Measurements from ENCODE around the gene ARMH3. TPM values are rescaled to one million over a fixed set of nuclear protein-coding genes. Genes with fewer than 3 reads are reported as not detected.
A peak's percentile ranks its signal among the peaks of the same experiment; 100 is the strongest.

ARMH3 gene
- total and polyA plus RNA-seq, 10 of the 15 experiments (the other 5 are each of a cell fraction or from before 2014, with no cell fraction given): 13.0 to 33.0 (median 16.4) TPM

DNA sequence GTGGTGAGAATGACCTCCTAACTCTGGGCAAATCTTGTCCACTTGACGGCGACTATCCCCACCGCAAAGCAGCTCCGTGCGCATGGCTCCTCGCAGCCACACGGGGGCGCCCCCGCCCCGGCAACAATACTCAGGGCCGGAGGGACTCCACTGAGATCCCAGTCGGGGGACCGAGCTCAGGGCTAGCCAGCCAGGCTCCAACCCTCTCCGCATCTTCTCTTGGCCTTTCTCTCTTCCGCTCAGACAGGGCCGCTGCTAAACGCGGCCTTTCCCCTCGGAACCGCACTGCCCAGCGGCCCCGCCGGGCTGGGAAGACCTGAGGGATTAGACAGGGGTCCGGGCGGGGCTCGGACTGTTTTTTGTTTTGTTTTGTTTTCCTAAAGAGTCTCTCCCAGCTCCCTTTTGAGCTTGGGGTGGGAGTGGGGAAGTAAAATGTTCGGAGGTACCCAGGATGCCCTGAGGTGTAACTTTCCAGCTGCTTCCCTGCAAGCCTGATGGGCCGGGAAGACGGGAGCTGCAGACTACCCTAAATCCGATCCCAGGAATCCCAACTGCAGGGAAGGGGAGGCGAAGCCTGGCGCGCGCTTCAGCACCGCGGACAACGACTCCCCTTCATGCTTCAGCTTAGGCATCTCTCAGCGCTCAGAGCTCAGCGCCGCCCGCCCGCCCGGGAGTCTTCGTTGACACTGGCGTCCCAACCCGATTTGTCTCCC lies 215.1 kb downstream of the ARMH3 start (continued):
- TF ChIP-seq KAT2A (conservative IDR thresholded peaks at IDR 0.05; ENCODE audit: control insufficient read depth, low read depth, low read length) (no peak), EED (IDR thresholded peaks at IDR 0.05; ENCODE audit: low read depth) (peak; percentile 66), POLR2AphosphoS2 (IDR thresholded peaks at IDR 0.05; ENCODE audit: low read depth, low read length) (no peak), ZBTB11 (CRISPR knock-in tag; IDR thresholded peaks at IDR 0.05) (no peak), RELB (IDR thresholded peaks at IDR 0.05; ENCODE audit: low read depth) (peak; percentile 41; the same call in 1 of the 2 replicates), ESRRA (IDR thresholded peaks at IDR 0.05; ENCODE audit: low read length) (no peak), SIX5 (IDR thresholded peaks at IDR 0.05; ENCODE audit: low read depth, low read length, severe bottlenecking) (no peak), SUPT20H (IDR thresholded peaks at IDR 0.05; ENCODE audit: borderline replicate concordance, control insufficient read depth, low read depth, low read length) (no peak), ZBTB33 (IDR thresholded peaks at IDR 0.05) (no peak), NR2C2 (IDR thresholded peaks at IDR 0.05; ENCODE audit: borderline replicate concordance, control insufficient read depth, insufficient read length, low read depth) (no peak)
- TF ChIP-seq, protein P1, sequence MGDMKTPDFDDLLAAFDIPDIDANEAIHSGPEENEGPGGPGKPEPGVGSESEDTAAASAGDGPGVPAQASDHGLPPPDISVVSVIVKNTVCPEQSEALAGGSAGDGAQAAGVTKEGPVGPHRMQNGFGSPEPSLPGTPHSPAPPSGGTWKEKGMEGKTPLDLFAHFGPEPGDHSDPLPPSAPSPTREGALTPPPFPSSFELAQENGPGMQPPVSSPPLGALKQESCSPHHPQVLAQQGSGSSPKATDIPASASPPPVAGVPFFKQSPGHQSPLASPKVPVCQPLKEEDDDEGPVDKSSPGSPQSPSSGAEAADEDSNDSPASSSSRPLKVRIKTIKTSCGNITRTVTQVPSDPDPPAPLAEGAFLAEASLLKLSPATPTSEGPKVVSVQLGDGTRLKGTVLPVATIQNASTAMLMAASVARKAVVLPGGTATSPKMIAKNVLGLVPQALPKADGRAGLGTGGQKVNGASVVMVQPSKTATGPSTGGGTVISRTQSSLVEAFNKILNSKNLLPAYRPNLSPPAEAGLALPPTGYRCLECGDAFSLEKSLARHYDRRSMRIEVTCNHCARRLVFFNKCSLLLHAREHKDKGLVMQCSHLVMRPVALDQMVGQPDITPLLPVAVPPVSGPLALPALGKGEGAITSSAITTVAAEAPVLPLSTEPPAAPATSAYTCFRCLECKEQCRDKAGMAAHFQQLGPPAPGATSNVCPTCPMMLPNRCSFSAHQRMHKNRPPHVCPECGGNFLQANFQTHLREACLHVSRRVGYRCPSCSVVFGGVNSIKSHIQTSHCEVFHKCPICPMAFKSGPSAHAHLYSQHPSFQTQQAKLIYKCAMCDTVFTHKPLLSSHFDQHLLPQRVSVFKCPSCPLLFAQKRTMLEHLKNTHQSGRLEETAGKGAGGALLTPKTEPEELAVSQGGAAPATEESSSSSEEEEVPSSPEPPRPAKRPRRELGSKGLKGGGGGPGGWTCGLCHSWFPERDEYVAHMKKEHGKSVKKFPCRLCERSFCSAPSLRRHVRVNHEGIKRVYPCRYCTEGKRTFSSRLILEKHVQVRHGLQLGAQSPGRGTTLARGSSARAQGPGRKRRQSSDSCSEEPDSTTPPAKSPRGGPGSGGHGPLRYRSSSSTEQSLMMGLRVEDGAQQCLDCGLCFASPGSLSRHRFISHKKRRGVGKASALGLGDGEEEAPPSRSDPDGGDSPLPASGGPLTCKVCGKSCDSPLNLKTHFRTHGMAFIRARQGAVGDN (IDR thresholded peaks at IDR 0.05): no peak
- TF ChIP-seq, protein P2, sequence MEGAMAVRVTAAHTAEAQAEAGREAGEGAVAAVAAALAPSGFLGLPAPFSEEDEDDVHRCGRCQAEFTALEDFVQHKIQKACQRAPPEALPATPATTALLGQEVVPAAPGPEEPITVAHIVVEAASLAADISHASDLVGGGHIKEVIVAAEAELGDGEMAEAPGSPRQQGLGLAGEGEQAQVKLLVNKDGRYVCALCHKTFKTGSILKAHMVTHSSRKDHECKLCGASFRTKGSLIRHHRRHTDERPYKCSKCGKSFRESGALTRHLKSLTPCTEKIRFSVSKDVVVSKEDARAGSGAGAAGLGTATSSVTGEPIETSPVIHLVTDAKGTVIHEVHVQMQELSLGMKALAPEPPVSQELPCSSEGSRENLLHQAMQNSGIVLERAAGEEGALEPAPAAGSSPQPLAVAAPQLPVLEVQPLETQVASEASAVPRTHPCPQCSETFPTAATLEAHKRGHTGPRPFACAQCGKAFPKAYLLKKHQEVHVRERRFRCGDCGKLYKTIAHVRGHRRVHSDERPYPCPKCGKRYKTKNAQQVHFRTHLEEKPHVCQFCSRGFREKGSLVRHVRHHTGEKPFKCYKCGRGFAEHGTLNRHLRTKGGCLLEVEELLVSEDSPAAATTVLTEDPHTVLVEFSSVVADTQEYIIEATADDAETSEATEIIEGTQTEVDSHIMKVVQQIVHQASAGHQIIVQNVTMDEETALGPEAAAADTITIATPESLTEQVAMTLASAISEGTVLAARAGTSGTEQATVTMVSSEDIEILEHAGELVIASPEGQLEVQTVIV (IDR thresholded peaks at IDR 0.05; ENCODE audit: borderline replicate concordance, partially characterized antibody): no peak
- TF ChIP-seq, protein P3, sequence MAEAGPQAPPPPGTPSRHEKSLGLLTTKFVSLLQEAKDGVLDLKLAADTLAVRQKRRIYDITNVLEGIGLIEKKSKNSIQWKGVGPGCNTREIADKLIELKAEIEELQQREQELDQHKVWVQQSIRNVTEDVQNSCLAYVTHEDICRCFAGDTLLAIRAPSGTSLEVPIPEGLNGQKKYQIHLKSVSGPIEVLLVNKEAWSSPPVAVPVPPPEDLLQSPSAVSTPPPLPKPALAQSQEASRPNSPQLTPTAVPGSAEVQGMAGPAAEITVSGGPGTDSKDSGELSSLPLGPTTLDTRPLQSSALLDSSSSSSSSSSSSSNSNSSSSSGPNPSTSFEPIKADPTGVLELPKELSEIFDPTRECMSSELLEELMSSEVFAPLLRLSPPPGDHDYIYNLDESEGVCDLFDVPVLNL (IDR thresholded peaks at IDR 0.05; ENCODE audit: low read depth, low read length): no peak
